ENCODE measurements around the gene ST8SIA2.
"Not testable (repeated sequence)": the region's sequence is repeated elsewhere in the genome, so short reads cannot be mapped to it uniquely, and the experiment has no call there.

Gene ST8SIA2

DNA sequence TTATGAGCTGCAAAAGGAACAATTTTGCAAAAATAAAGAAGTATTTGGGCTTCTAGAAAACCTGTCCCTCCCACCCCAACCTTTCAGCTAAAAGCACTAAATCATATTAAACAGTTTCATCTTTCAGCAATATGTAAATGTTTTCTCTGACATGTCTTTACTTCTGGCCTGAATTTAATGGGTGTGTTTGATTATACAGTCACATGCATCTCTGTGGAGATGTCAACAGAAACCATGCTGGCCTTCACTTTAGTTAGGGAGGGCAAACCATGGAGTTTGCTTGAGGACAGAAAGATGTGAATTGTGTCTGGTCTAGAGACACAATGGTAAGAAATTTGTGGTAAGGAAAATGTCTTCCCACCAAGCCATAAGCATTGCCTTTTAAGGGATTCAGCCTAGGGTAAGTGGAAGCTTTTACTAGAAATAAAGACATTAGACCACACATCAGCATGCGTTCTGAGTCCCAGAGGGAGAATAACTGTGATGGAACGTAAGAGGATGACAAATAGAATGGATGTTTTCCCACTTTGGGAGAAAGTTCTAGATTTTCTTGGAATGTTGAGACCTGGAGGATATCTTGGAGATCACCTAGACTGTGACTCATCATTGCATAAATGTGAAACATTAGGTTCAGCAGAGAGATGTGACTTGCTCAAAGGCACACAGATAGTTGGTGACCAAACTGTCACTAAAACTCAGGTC lies 68.9 kb downstream of the ST8SIA2 start:
- no peak for DNase-seq (ENCODE audit: low read depth)
- H3K36me3 ChIP-seq (ENCODE audit: control insufficient read depth, insufficient read depth, low read length, severe bottlenecking): no peaks in the 10 kb centered on the region
- H3K27me3 ChIP-seq (replicated peaks; ENCODE audit: control insufficient read depth, insufficient read depth, low read length): peaks cover 13% of the 10 kb centered on the region
- no peaks in the 10 kb centered on the region for H3K4me1 ChIP-seq (ENCODE audit: control insufficient read depth, insufficient read depth, low read length)
- no peaks in the 10 kb centered on the region for H3K9me3 ChIP-seq (ENCODE audit: control insufficient read depth, low read length)
- H3K4me3 ChIP-seq (ENCODE audit: low read length): no peak overlapping the region
- H3K9ac ChIP-seq (ENCODE audit: low read length): no peak overlapping the region

GRCh38 chr15:92463352-92463751 lies 69.7 kb downstream of the ST8SIA2 start:
- H3K27me3 ChIP-seq (replicated peaks; ENCODE audit: control insufficient read depth, insufficient read depth, low read length): peaks cover 5% of the 10 kb centered on the region
- H3K4me3 ChIP-seq (ENCODE audit: low read length): no peak overlapping the region
- no peak for DNase-seq (ENCODE audit: low read depth)
- no peaks in the 10 kb centered on the region for H3K9me3 ChIP-seq (ENCODE audit: control insufficient read depth, low read length)
- H3K4me1 ChIP-seq (ENCODE audit: control insufficient read depth, insufficient read depth, low read length): no peaks in the 10 kb centered on the region
- no peaks in the 10 kb centered on the region for H3K36me3 ChIP-seq (ENCODE audit: control insufficient read depth, insufficient read depth, low read length, severe bottlenecking)
- no peak overlapping the region for H3K9ac ChIP-seq (ENCODE audit: low read length)

- H3K9ac ChIP-seq (ENCODE audit: low read length): no peak overlapping the region
- no peaks in the 10 kb centered on the region for H3K36me3 ChIP-seq (ENCODE audit: control insufficient read depth, insufficient read depth, low read length, severe bottlenecking)
- no peak for DNase-seq (ENCODE audit: low read depth)
- no peaks in the 10 kb centered on the region for H3K4me1 ChIP-seq (ENCODE audit: control insufficient read depth, insufficient read depth, low read length)
- no peaks in the 10 kb centered on the region for H3K9me3 ChIP-seq (ENCODE audit: control insufficient read depth, low read length)
- peaks cover under 1% of the 10 kb centered on the region for H3K27me3 ChIP-seq (replicated peaks; ENCODE audit: control insufficient read depth, insufficient read depth, low read length)
- H3K4me3 ChIP-seq (ENCODE audit: low read length): no peak overlapping the region
Measured at GRCh38 chr15:92463826-92464225, 70.1 kb downstream of the ST8SIA2 start.

DNA sequence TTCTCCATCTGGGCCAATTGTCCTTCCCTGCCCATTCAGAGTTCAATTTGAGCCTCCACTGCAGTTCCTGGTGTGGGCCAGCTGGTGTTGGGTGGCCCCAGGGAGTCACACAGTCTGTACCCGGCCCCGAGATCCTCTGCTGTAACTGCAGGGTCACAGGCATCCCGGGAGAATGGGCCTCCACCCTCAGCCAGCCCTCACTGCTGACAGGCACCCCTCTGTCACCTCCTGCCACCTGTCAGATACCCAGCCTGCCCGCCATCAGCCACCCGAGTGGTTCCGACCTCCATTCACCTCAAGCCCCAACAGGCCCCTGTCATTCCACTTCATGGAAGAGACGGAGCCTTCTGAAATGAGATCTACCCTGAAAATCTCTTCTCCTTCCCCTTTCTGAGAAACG lies 73.2 kb downstream of the ST8SIA2 start:
- H3K9ac ChIP-seq (ENCODE audit: low read length): no peak overlapping the region

GRCh38 chr15:92467245-92467644 lies 73.6 kb downstream of the ST8SIA2 start:
- Histone ChIP-seq H3K9ac (ENCODE audit: low read length) (no peak overlapping the region), H3K36me3 (ENCODE audit: control insufficient read depth, insufficient read depth, low read length, severe bottlenecking) (no peaks in the 10 kb centered on the region), H3K27me3 (replicated peaks; ENCODE audit: control insufficient read depth, insufficient read depth, low read length) (peaks cover 6% of the 10 kb centered on the region), H3K4me1 (ENCODE audit: control insufficient read depth, insufficient read depth, low read length) (no peaks in the 10 kb centered on the region), H3K9me3 (ENCODE audit: control insufficient read depth, low read length) (no peaks in the 10 kb centered on the region), H3K4me3 (ENCODE audit: low read length) (no peak overlapping the region)
- no peak for DNase-seq (ENCODE audit: low read depth)

More for the DNA sequence above, 73.2 kb downstream of the ST8SIA2 start:
- no peak for DNase-seq (ENCODE audit: low read depth)
- no peak overlapping the region for H3K4me3 ChIP-seq (ENCODE audit: low read length)
- no peaks in the 10 kb centered on the region for H3K9me3 ChIP-seq (ENCODE audit: control insufficient read depth, low read length)
- H3K36me3 ChIP-seq (ENCODE audit: control insufficient read depth, insufficient read depth, low read length, severe bottlenecking): no peaks in the 10 kb centered on the region
- H3K27me3 ChIP-seq (replicated peaks; ENCODE audit: control insufficient read depth, insufficient read depth, low read length): peaks cover 6% of the 10 kb centered on the region
- no peaks in the 10 kb centered on the region for H3K4me1 ChIP-seq (ENCODE audit: control insufficient read depth, insufficient read depth, low read length)

- H3K9ac ChIP-seq (ENCODE audit: low read length): no peak overlapping the region
- H3K4me1 ChIP-seq (ENCODE audit: control insufficient read depth, insufficient read depth, low read length): no peaks in the 10 kb centered on the region
- peaks cover 12% of the 10 kb centered on the region for H3K27me3 ChIP-seq (replicated peaks; ENCODE audit: control insufficient read depth, insufficient read depth, low read length)
- no peaks in the 10 kb centered on the region for H3K36me3 ChIP-seq (ENCODE audit: control insufficient read depth, insufficient read depth, low read length, severe bottlenecking)
- no peak overlapping the region for H3K4me3 ChIP-seq (ENCODE audit: low read length)
- H3K9me3 ChIP-seq (ENCODE audit: control insufficient read depth, low read length): no peaks in the 10 kb centered on the region
- no peak for DNase-seq (ENCODE audit: low read depth)
Measured at GRCh38 chr15:92468991-92469390, 75.3 kb downstream of the ST8SIA2 start.

DNA sequence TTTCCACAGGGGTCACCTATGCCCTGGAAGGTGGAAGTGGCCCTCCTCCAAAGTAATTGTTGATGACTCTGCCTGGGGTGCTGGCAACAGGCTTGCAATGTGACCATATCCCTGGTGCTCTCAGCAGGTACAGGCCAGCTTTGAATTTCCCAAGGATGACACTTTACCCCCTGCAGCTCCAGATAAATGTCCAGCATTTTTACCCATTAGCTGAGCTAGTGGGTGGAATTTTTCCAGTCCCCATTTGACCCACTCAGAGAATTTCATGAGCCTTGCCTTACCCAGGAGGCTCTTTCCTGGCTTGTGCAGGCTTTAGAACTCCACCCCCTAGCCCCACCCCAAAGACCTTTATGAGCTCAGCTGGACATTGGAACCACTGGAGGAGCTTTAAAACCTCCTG lies 77.6 kb downstream of the ST8SIA2 start:
- Histone ChIP-seq H3K4me1 (ENCODE audit: control insufficient read depth, insufficient read depth, low read length) (no peaks in the 10 kb centered on the region), H3K4me3 (ENCODE audit: low read length) (no peak overlapping the region)
- DNase-seq (ENCODE audit: low read depth): no peak

GRCh38 chr15:92473756-92474155 lies 80.1 kb downstream of the ST8SIA2 start:
- Histone ChIP-seq H3K4me1 (ENCODE audit: control insufficient read depth, insufficient read depth, low read length) (no peaks in the 10 kb centered on the region), H3K27me3 (replicated peaks; ENCODE audit: control insufficient read depth, insufficient read depth, low read length) (peaks cover 20% of the 10 kb centered on the region), H3K36me3 (ENCODE audit: control insufficient read depth, insufficient read depth, low read length, severe bottlenecking) (no peaks in the 10 kb centered on the region), H3K9me3 (ENCODE audit: control insufficient read depth, low read length) (peaks cover 2% of the 10 kb centered on the region), H3K9ac (ENCODE audit: low read length) (no peak overlapping the region), H3K4me3 (ENCODE audit: low read length) (no peak overlapping the region)
- no peak for DNase-seq (ENCODE audit: low read depth)

More for the DNA sequence above, 77.6 kb downstream of the ST8SIA2 start:
- Histone ChIP-seq H3K27me3 (replicated peaks; ENCODE audit: control insufficient read depth, insufficient read depth, low read length) (peaks cover 19% of the 10 kb centered on the region), H3K9ac (ENCODE audit: low read length) (no peak overlapping the region), H3K9me3 (ENCODE audit: control insufficient read depth, low read length) (no peaks in the 10 kb centered on the region), H3K36me3 (ENCODE audit: control insufficient read depth, insufficient read depth, low read length, severe bottlenecking) (no peaks in the 10 kb centered on the region)

DNA sequence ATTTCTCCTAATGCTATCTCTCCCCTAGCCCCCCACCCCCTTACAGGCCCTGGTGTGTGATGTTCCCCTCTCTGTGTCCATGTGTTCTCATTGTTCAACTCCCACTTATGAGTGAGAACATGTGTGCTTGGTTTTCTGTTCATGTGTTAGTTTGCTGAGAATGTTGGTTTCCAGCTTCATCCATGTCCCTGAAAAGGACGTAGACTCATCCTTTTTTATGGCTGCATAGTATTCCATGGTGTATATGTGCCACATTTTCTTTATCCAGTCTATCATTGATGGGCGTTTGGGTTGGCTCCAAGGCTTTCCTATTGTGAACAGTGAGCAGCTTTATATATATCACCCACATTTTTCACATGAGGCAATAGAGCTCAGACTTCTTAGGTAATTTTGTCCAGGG lies 86.0 kb downstream of the ST8SIA2 start:
- H3K36me3 ChIP-seq (ENCODE audit: control insufficient read depth, insufficient read depth, low read length, severe bottlenecking); H3K9ac ChIP-seq (ENCODE audit: low read length); H3K9me3 ChIP-seq (ENCODE audit: control insufficient read depth, low read length); DNase-seq (ENCODE audit: low read depth); H3K4me1 ChIP-seq (ENCODE audit: control insufficient read depth, insufficient read depth, low read length); H3K4me3 ChIP-seq (ENCODE audit: low read length): not testable (repeated sequence)
- H3K27me3 ChIP-seq (replicated peaks; ENCODE audit: control insufficient read depth, insufficient read depth, low read length): peaks cover 10% of the 10 kb centered on the region

- Histone ChIP-seq H3K36me3 (ENCODE audit: control insufficient read depth, insufficient read depth, low read length, severe bottlenecking) (no peaks in the 10 kb centered on the region), H3K9me3 (ENCODE audit: control insufficient read depth, low read length) (peaks cover 2% of the 10 kb centered on the region), H3K9ac (ENCODE audit: low read length) (no peak overlapping the region), H3K4me3 (ENCODE audit: low read length) (no peak overlapping the region), H3K4me1 (ENCODE audit: control insufficient read depth, insufficient read depth, low read length) (no peaks in the 10 kb centered on the region), H3K27me3 (replicated peaks; ENCODE audit: control insufficient read depth, insufficient read depth, low read length) (peaks cover 9% of the 10 kb centered on the region)
- no peak for DNase-seq (ENCODE audit: low read depth)
Measured at GRCh38 chr15:92480361-92480760, 86.7 kb downstream of the ST8SIA2 start.

GRCh38 chr15:92485441-92485840 lies 91.8 kb downstream of the ST8SIA2 start:
- peaks cover 9% of the 10 kb centered on the region for H3K9me3 ChIP-seq (ENCODE audit: control insufficient read depth, low read length)

DNA sequence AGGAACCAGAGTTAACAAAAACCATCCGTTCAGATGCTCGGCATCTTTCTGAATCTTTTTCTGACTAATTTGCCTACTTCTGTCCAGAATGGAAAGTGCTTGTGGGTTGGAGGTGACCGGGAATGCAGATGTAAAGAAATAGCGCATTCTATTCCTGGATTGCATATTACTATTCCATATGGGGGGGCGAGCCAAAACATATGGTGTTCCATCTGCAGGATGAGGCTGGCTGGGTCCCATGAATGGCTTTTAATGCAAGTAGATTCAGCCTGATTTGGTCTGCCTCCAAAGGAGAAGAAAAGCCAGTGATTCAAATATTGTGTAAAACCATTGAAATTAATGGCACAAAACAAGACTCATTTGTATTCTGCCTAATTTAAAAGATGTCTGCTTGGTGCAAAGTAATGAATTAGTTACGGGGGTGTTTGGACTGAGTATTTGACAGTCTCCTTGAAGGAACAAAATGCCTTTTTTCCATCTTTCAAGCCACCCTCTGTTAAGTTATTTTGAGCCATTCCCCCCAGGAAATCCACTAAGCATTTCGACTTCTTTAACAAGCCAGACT lies 99.0 kb downstream of the ST8SIA2 start:
- peaks cover 27% of the 10 kb centered on the region for H3K27me3 ChIP-seq (replicated peaks; ENCODE audit: control insufficient read depth, insufficient read depth, low read length)
- H3K4me3 ChIP-seq (ENCODE audit: low read length): no peak overlapping the region
- no peaks in the 10 kb centered on the region for H3K4me1 ChIP-seq (ENCODE audit: control insufficient read depth, insufficient read depth, low read length)

More at GRCh38 chr15:92485441-92485840, 91.8 kb downstream of the ST8SIA2 start:
- no peak overlapping the region for H3K4me3 ChIP-seq (ENCODE audit: low read length)
- no peaks in the 10 kb centered on the region for H3K4me1 ChIP-seq (ENCODE audit: control insufficient read depth, insufficient read depth, low read length)
- no peak overlapping the region for H3K9ac ChIP-seq (ENCODE audit: low read length)
- no peaks in the 10 kb centered on the region for H3K27me3 ChIP-seq (replicated peaks; ENCODE audit: control insufficient read depth, insufficient read depth, low read length)
- H3K36me3 ChIP-seq (ENCODE audit: control insufficient read depth, insufficient read depth, low read length, severe bottlenecking): no peaks in the 10 kb centered on the region
- no peak for DNase-seq (ENCODE audit: low read depth)

More for the DNA sequence above, 99.0 kb downstream of the ST8SIA2 start:
- H3K9me3 ChIP-seq (ENCODE audit: control insufficient read depth, low read length): peaks cover 15% of the 10 kb centered on the region
- DNase-seq (ENCODE audit: low read depth): no peak
- H3K36me3 ChIP-seq (ENCODE audit: control insufficient read depth, insufficient read depth, low read length, severe bottlenecking): no peaks in the 10 kb centered on the region
- H3K9ac ChIP-seq (ENCODE audit: low read length): no peak overlapping the region

All from adipocyte (in vitro differentiated cells).